K562 (cell line): Measurements from ENCODE around the gene ANKH.

ENCODE experiments used
- PTBP1 ChIP-seq: fragments of 200-400 bp; formaldehyde crosslinking; IDR thresholded peaks from 2 replicates; pipeline ENCODE4 v1.6.1; 2017; ENCODE audit warnings: low read depth, low read length
- YY1 ChIP-seq, 3 experiments: IDR thresholded peaks; 2 replicates each; pipeline ENCODE4 v1.6.1; 2011; ENCODE audit warnings: low read length in 2 of 3, mild to moderate bottlenecking in 2 of 3, moderate library complexity in 2 of 3, borderline replicate concordance in 1 of 3, control low read depth in 1 of 3, low read depth in 1 of 3; ENCODE audit not compliant: insufficient read depth in 3 of 3, insufficient replicate concordance in 2 of 3, control insufficient read depth in 1 of 3, insufficient read length in 1 of 3; ENCODE audit errors: extremely low read depth in 1 of 3
- ZBTB43 ChIP-seq: sonication (generic); formaldehyde crosslinking; IDR thresholded peaks from 2 replicates; pipeline ENCODE4 v1.8.0; 2023; ENCODE audit warnings: mild to moderate bottlenecking, missing genetic modification reagents

GRCh38 chr5:14768508-14769365 is 102.8 kb downstream of the ANKH start:
- no peak for TF ChIP-seq YY1 (IDR thresholded peaks at IDR 0.05; ENCODE audit: borderline replicate concordance in 1 of 3, control insufficient read depth in 1 of 3, extremely low read depth in 1 of 3, insufficient read depth in 3 of 3, insufficient read length in 1 of 3, insufficient replicate concordance in 2 of 3, low read depth in 1 of 3, low read length in 2 of 3)
- TF ChIP-seq PTBP1: no peak
- no peak for TF ChIP-seq ZBTB43 (CRISPR knock-in tag)
